GM12875 (cell line): ENCODE results near the gene FOXL1.

Experiments used
- H3K4me3 ChIP-seq: one replicate; pipeline ENCODE4 v1.5.1; 2011; ENCODE audit warnings: low read depth, low read length, control low read depth
- TF ChIP-seq, protein P1 (sequence below): IDR thresholded peaks from 2 replicates; pipeline ENCODE4 v1.5.1; 2011; ENCODE audit warnings: low read depth, mild to moderate bottlenecking, control low read depth, inconsistent platforms, low read length, moderate library complexity, borderline replicate concordance; ENCODE audit not compliant: insufficient read depth

The FOXL1 gene

DNA sequence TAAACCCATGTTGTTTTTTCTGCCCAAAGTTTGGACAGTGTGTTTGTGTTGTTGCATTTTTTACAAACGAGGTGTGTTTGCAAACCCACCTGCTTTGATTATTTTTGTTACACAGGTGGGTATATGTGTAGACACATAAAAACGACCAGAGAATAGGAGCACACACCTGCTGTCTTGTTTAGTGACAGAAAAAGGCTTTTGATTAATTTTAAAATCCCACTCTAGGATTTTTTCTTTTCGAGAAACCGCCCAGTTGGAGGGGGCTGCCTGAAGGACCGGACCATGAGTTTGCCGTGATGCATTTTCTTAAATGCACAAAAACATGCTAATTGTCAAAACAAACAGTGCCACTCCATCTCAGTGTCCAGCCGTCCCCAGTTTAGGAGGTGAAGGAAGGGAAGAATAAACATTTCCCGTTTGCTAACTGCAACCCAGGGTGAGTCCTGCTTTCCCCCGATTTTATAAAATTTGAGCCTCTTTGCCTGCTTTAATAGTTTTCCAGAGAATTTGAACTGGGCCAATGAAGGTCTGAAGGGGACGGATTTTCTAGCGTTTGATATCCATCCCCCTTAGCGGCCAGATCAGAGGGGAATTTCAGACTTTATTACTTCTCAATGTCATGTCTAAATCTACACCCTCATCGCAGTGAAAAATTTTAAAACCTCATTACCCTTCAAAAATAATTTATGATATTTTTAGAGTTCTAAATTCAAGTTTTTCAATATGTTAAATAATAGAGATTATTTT, 8.5 kb upstream of the FOXL1 start:
- TF ChIP-seq, protein P1, sequence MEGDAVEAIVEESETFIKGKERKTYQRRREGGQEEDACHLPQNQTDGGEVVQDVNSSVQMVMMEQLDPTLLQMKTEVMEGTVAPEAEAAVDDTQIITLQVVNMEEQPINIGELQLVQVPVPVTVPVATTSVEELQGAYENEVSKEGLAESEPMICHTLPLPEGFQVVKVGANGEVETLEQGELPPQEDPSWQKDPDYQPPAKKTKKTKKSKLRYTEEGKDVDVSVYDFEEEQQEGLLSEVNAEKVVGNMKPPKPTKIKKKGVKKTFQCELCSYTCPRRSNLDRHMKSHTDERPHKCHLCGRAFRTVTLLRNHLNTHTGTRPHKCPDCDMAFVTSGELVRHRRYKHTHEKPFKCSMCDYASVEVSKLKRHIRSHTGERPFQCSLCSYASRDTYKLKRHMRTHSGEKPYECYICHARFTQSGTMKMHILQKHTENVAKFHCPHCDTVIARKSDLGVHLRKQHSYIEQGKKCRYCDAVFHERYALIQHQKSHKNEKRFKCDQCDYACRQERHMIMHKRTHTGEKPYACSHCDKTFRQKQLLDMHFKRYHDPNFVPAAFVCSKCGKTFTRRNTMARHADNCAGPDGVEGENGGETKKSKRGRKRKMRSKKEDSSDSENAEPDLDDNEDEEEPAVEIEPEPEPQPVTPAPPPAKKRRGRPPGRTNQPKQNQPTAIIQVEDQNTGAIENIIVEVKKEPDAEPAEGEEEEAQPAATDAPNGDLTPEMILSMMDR: no peak
- H3K4me3 ChIP-seq: no peak overlapping the region

GRCh38 chr16:86570558-86571529, 7.5 kb upstream of the FOXL1 start:
- H3K4me3 ChIP-seq: no peak overlapping the region
- TF ChIP-seq, protein P1: no peak

DNA sequence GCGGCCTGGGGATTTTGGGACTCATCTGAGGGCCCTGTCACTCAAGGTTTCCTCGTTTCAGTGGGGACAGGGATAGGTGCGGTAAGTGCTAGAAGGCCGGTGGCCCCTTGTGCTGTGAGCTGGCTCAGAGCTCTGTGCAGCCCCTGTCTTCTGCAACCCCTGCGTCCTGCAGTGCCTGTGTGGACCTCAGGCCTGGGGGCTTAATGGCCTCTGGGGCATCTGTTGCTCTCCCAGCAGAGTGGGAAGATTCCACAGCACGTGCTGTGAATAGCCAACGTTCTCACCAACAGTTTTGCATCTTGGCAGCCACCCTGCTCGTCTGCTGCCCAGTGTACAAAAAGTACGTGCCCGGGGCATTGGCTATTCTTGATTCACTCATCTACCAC, 6.8 kb upstream of the FOXL1 start:
- H3K4me3 ChIP-seq: no peak overlapping the region

DNA sequence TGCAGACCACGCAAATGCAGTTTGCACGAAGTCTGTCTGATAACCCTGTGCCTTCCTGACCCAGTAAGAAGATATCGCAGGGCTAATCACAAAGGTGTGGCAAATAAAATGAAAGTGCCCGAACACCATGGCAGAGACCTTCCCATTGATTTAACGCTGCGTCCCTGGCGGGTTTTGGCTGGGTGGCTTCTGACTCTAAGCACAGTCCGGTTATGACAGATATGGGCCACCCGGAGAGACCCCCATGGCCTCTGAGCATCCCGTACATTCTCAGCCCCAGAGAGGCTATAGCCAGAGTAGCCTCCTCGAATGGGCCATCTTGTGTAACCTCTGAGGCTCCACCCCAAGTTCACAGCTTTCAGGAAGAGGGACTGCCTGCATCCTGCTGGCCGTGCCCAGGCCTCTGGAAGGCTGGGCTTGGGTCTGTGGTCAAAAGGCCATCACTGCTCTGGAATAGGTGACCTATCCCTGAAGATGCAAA, 6.3 kb upstream of the FOXL1 start:
- no peak overlapping the region for H3K4me3 ChIP-seq
- TF ChIP-seq, protein P1: no peak

More for the DNA sequence above, 6.8 kb upstream of the FOXL1 start:
- TF ChIP-seq, protein P1: no peak

DNA sequence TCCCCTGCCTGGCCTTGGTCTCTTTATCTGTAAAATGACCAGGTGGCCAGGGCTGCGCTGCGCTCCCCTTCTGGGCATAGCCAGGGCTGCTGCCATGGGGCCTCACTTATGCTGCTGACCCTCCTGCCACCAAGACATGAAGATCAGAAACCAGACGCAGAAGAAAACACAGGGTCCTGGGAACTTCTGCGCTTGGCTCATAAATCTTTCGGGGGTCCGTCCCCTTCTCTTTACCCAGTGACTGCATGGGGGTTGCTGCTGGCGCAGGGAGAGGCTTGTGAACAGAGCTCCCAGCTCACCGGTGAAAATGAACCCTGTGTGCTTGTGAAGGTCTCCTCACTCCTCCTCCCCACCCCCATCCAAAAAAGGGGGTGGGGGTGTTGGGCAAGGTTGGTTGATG, 5.7 kb upstream of the FOXL1 start:
- TF ChIP-seq, protein P1: no peak
- no peak overlapping the region for H3K4me3 ChIP-seq

GRCh38 chr16:86573215-86573614, 5.1 kb upstream of the FOXL1 start:
- no peak overlapping the region for H3K4me3 ChIP-seq
- TF ChIP-seq, protein P1: no peak
